ENCODE data around the gene PTAFR.

DNA sequence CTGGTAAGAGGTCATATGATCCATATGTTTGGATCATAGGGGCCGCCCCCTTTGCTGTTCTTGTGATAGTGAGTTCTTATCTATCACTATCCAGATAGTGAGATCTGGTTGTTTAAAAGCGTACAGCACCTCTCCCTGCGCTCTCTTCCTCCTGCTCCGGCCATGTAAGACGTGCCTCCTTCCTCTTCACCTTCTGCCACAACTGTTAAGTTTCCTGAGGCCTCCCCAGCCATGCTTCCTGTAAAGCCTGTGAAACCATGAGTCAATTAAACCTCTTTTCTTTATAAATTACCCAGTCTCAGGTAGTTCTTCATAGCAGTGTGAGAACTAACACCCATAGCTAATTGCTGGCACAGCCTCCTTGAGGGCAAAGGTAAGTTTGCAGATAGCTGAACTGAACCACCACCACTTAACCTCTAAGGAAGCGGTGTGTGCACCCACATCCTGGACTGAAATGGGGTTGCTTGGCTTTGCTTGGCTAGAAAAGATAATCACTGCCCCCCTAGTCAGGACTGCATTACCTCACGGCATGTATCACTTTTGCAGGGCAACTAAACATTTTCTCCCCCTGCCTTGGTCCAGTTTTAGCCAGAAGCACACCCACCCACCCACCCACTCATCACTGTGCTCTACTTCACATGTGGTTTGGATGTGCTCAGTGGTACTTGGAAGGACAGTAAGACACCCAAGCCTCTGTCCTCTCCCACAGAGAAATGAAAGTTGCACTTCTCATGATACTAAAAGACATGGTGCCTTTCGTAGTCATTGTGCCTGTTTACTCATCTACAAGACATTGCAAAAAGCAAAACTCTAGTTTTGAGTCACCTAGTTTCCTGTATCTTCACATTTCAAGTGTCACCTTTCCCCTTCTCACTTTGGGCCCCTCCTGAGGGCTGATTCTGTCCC is 23.1 kb upstream of the PTAFR start:
- TF ChIP-seq, protein P1, sequence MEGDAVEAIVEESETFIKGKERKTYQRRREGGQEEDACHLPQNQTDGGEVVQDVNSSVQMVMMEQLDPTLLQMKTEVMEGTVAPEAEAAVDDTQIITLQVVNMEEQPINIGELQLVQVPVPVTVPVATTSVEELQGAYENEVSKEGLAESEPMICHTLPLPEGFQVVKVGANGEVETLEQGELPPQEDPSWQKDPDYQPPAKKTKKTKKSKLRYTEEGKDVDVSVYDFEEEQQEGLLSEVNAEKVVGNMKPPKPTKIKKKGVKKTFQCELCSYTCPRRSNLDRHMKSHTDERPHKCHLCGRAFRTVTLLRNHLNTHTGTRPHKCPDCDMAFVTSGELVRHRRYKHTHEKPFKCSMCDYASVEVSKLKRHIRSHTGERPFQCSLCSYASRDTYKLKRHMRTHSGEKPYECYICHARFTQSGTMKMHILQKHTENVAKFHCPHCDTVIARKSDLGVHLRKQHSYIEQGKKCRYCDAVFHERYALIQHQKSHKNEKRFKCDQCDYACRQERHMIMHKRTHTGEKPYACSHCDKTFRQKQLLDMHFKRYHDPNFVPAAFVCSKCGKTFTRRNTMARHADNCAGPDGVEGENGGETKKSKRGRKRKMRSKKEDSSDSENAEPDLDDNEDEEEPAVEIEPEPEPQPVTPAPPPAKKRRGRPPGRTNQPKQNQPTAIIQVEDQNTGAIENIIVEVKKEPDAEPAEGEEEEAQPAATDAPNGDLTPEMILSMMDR (IDR thresholded peaks at IDR 0.05 in 2 of 3, conservative IDR thresholded peaks at IDR 0.05 in 1 of 3; ENCODE audit: borderline replicate concordance in 1 of 3, insufficient read depth in 1 of 3, low read depth in 2 of 3, low read length in 2 of 3), result no peak
- TF ChIP-seq ZNF274 (IDR thresholded peaks at IDR 0.05; ENCODE audit: low read depth, low read length) (no peak), SRF (IDR thresholded peaks at IDR 0.05; ENCODE audit: low read depth) (no peak), POLR2A (IDR thresholded peaks at IDR 0.05; ENCODE audit: borderline replicate concordance, extremely low read depth, insufficient read depth, insufficient read length) (no peak), CBX3 (IDR thresholded peaks at IDR 0.05; ENCODE audit: low read depth) (no peak), EZH2phosphoT487 (IDR thresholded peaks at IDR 0.05; ENCODE audit: borderline replicate concordance) (no peak), EZH2 (IDR thresholded peaks at IDR 0.05) (no peak), EGR1 (IDR thresholded peaks at IDR 0.05; ENCODE audit: low read depth) (no peak), YY1 (IDR thresholded peaks at IDR 0.05; ENCODE audit: extremely low read depth, insufficient replicate concordance, low read depth, low read length) (no peak), SP1 (IDR thresholded peaks at IDR 0.05; ENCODE audit: low read depth) (no peak), POLR2AphosphoS5 (IDR thresholded peaks at IDR 0.05; ENCODE audit: low read depth, low read length) (no peak)

Measured in HCT116 (cell line).